ENCODE data around the gene ANKS3.

The ANKS3 gene

GRCh38 chr16:4696905-4697847 lies 36.9 kb downstream of the ANKS3 start:
- DNase-seq (ENCODE audit: low read depth in 4 of 4, low spot score in 1 of 4) = no peak

DNA sequence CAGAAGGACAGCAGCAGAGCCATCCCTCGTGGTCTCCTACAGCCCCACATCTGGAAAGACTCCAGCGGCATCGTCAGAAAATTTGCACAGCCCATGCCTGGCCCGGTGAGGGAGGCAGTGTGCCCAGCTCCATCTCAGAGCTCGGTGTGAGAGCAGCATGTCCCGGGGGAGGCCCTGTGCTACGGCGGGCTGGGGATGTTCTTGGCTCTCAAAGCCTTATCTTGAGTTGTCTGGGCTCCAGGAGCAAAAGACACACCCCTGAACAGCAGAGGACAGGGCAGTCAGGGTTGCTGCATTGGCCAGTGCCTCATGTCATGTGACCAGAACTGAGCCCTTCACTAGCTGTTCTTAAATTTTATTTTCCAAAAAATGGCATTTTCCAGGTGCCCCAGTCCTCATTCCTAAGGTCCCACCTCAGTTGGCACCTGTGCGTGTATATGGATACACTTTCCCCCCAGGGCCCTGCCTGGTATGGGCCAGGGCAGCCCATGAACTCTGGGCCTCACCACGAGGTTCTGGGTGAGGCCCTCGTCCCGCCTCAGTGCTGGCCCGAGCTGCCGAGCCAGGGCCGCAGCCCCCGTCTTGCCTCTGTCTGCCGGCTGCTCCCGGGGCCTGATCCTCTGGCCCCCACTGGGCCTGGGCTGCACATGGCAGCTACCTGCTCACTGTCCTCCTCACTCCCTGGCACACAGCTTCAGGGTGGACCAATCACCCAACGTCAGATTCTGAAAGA lies 37.7 kb downstream of the ANKS3 start:
- DNase-seq (ENCODE audit: low read depth in 4 of 4, low spot score in 1 of 4) = no peak

DNA sequence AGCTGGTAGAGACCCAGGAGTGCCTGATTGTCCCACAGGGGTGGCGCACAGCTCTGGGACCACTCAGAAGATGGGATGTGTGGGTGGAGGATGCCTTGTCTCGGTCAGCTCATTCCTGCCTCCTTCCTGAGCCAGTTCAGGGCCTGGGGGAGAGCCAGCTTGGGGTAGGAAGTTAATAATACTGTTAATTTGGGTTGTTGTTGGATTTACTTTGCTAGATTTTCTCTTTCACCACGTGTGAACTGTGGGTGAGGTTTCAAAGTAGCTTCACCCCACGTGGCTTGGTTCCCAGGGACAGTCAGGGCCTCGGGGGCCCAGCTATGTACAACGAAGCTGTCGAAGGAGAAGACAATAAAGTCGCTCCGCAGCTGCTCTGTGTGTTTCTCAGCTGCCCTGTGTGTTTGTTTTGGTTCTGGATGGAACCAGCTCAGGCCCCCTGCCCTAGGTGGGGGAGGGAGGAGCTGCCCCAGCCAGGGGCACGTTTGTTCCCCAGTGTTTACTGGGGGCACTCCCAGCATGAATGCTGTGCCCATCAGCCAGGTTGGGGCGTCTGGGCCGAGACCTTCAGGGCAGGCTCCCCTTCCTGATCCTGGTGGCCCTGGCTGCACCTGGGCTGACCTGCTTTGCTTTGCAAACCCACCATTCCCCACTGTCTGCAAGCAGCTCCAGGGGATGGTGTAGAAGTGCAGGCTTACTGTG lies 38.4 kb downstream of the ANKS3 start:
- DNase-seq (ENCODE audit: low read depth in 4 of 4, low spot score in 1 of 4) = no peak

- DNase-seq (ENCODE audit: low read depth in 4 of 4, low spot score in 1 of 4) = no peak
Observed at GRCh38 chr16:4694642-4695451, 39.2 kb downstream of the ANKS3 start.

DNA sequence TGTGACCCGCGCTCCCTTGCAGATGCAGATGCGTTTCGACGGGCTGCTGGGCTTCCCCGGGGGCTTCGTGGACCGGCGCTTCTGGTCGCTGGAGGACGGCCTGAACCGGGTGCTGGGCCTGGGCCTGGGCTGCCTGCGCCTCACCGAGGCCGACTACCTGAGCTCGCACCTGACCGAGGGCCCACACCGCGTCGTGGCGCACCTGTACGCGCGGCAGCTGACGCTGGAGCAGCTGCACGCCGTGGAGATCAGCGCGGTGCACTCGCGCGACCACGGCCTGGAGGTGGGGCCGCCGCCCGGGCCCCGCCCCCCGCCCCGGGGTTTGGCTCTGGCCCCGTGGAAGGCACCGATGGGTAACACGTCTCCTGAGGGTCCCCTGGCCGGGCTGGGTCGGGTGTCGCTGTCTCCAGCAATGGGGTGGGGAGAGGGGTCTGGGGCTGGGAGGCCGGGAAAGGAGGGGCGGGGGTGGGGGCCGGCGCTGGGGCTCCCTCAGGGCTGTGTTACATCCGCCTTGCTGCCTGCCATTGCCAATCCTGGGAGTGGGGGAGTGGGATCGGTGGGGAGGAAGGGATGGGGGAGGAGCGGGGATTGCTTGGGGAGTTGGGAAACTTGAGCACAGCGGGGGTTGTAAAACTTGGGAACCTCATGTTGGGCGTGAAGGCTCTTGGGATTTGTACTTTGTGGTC lies 40.0 kb downstream of the ANKS3 start:
- DNase-seq (ENCODE audit: low read depth in 4 of 4, low spot score in 1 of 4) = peak in 2 of 4 experiments; percentile 32 to 37

DNA sequence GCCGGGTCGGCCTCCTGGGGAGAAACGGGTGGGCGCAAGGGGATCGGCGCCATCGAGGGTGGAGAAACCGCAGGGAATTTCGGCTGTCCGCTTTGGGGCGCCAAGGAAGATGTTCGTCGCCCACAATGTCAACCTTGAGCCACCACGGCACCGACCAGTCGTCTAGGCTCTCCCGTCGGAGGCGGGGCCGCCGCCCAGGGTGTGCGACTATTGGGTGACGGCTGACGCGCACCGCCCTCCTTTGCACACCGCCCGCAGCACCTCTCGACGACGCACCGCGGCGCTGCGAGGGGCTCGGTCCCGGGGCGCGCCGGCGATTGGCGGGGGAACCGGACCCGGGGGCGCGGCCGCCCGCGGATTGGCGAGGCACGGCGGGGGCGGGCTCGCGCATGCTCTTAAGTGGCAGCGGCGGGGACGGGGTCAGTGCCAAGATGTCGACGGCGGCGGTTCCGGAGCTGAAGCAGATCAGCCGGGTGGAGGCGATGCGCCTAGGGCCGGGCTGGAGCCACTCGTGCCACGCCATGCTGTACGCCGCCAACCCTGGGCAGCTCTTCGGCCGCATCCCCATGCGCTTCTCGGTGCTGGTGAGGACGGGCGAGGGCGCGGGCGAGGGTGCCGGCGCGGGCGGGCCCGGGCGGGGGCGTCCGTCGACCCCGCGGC lies 40.6 kb downstream of the ANKS3 start, which contains the start of gene NUDT16L1:
TSS of gene NUDT16L1 (plus strand) at position 267 of the 660 bp plus-strand sequence. CDS start at position 432, 165 bp downstream.
- peak; percentile 91 to 96 (median 94) for DNase-seq (ENCODE audit: low read depth in 4 of 4, low spot score in 1 of 4)

DNA sequence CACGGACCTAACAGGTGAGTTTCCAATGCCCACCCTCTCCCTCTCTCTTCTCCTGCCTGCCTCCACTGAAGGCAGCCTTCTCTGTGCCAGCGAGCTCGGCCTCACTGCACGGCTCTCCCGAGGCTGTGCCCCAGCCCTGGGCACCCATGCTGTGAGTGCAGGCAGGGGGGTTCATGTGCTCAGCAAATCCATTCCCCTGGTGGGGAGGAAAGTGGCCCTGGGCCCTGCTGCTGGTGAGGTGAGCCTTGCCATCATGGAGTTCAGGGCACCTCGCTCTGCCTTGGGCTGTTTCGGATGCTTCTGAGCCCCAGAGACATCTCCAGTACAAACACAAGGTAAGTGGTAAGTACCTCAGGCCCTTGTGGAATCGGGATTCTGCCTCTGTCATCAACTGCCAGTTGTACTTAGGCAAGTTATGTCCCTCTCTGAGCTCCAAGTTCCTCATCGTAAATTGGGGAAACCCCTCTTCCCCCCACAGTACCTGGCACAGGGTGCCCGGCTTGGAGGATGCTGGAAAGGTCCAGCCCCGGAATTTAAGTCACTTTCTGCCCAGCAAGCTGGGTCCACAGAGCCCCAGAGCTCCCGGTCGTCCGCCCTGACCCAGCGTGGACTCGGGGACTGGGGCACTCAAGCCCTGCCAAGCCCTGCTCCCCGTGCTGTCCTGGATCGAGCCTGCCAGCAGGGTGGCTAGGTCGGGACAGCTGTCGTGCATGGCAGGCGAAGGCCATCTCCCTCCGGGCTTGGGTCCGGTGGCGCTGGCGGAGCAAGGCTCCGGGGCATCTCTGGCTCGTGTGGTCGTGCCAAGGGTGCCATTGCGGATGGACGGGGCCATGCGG lies 41.4 kb downstream of the ANKS3 start:
- no peak for DNase-seq (ENCODE audit: low read depth in 4 of 4, low spot score in 1 of 4)

GRCh38 chr16:4691666-4692412 lies 42.2 kb downstream of the ANKS3 start:
- DNase-seq (ENCODE audit: low read depth in 4 of 4, low spot score in 1 of 4) = no peak

DNA sequence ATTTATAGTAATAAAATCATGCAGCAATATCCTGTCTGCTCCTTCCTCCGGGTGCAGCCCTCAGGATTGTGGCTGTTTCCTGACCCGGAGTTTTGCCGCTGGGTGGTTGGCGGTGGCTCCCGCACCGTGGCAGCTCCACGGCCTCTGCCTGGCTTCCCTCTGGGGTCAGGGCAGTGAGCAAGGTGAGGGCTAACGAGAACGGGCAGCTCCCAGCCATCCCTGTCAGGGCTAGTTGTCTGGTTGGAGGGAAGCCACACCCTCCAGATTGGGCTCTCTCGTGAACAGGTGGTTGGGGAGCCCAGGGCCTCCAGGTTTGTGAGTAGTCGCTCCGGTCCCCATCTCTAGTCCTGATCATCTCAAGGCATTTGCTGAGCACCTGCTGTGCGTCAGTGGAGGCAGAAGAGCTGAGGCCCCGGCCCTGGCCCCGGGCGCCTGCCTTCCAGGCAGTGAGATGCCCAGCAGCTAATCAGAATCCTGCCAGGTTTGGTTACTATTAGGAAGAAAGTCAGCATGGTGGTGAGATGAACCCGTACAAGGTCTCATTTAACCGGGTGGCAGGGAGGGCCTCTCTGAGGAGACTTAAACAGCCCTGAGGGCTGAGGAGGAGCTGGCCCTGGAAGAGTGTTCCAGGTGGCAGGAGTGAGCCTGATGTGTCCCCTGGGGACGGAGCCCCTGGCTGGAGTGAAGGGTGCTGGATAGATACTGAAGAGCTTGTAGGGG lies 43.0 kb downstream of the ANKS3 start:
- no peak for DNase-seq (ENCODE audit: low read depth in 4 of 4, low spot score in 1 of 4)

DNA sequence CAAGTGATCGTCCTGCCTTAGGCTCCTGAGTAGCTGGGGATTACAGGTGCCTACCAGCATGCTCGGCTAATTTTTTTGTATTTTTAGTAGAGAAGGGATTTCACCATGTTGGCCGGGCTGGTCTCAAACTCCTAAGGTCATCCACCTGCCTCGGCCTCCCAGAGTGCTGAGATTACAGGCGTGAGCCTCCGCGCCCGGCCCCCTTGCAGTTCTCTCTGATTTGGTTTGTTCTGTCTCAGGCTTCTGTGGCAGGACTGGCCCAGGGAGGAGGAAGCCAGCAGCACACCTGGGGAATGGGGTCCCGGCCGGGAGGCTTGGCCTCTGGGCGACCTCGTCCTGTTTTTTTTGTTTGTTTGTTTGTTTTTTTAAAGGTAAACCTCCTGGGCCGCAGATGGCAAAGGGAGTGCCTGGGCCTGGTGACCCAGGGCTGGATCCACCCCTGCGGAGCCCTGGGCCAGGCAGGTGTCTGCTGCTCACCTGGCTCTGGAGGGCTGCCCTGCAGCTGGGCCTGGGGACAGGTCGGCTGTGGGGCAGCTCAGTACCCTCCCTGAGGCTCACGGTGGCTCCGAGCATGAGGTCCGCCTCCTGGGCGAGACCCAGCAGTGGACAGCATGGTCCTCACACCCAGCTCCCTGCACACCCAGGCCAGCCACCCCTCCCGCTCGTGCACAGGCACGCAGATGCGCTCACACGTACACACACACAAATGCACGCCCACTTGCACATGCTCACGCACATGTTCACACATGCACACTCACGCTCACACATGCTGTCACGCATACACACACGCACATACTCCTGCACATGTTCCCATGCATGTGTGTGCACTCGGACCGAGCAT lies 44.0 kb downstream of the ANKS3 start:
- no peak for DNase-seq (ENCODE audit: low read depth in 4 of 4, low spot score in 1 of 4)

DNA sequence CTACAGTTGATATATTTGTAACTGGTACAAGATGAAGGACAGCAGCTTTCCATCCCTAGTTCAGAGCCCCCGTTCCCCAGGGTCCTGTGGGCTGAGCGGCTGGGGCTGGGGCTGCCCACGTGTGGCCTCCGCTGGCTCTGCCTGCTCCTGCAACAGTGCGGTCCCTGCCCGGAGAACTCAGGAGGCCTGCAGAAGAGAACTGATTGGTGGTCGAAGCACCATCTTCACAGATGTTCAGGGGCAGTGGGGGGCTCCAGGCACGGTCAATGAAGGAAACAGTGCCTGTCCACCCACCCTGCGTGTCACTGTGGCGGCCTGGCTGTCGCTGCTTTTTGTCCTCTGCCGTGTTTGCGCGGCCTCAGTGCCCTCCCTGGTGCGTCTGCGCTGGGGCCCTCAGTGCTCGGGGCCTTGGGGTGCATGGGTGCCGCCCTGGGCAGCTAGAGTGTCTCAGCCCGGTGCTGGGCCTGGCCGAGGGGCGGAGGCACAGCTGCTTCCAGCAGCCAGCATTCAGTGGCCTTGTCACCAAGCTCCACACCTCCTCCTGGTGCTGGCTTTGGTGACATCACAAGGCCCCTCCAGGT lies 44.9 kb downstream of the ANKS3 start:
- no peak for DNase-seq (ENCODE audit: low read depth in 4 of 4, low spot score in 1 of 4)

GRCh38 chr16:4688674-4689045 lies 45.4 kb downstream of the ANKS3 start:
- DNase-seq (ENCODE audit: low read depth in 4 of 4, low spot score in 1 of 4) = no peak

GRCh38 chr16:4687946-4688673 lies 46.0 kb downstream of the ANKS3 start:
- no peak for DNase-seq (ENCODE audit: low read depth in 4 of 4, low spot score in 1 of 4)

GRCh38 chr16:4687416-4687815 lies 46.7 kb downstream of the ANKS3 start:
- no peak for DNase-seq (ENCODE audit: low read depth in 4 of 4, low spot score in 1 of 4)

DNA sequence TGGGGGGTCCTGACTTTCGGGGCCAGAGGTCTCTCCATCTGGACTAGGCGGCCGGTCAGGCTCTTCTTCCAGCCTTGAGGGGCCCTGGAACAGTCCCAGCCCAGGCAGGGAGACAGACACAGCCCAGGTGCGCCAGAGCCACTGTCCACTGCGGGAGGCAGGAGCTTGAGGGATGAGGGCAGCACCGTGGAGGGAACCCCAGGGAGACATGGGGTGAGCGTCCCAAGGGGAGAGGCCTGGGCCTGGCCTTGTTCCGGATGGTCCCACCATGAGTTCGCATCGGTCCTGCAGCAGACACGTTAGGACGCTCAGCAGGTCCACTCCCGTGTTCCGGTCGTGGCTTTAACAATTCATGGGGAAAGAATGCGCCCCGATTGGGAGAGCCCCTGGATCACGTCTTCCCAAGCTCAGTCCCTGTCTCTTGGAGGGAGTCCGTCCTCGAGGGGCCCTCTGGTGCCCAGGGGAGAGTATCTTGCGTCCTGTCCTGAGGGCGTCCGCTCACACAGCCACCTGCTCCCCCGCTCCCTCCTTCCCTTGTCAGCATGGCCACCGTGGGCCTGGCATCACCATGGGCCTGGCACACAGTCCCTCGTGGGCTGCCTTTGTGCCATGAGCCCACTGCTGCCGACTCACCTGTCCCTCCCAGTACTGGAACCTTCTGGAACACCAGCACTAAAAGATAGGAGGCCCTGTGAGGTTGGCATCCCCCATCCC lies 47.4 kb downstream of the ANKS3 start:
- DNase-seq (ENCODE audit: low read depth in 4 of 4, low spot score in 1 of 4) = no peak
